ENCODE measurements around the gene SARDH. TPM values are rescaled to one million over a fixed set of nuclear protein-coding genes. Genes with fewer than 3 reads are reported as not detected.

SARDH gene
- total RNA-seq, 6 experiments from 2014 or later: 67.3 to 183 (median 101) TPM

- WGBS (ENCODE audit: insufficient coverage, low coverage, low lambda C conversion rate, missing lambda C conversion rate): 80% methylated on average over 5 of the region's 16 CpGs
- Histone ChIP-seq H3K4me1 (peaks cover 0 to 9% (median 0%) of the 10 kb centered on the region in 4 donors), H3K27me3 (no peaks in the 10 kb centered on the region), H3K27ac (no peak overlapping the region), H3K9me3 (no peaks in the 10 kb centered on the region), H3K36me3 (peaks cover 0 to 38% (median 19%) of the 10 kb centered on the region in 4 donors), H3K4me3 (no peak overlapping the region)
- TF ChIP-seq POLR2A (IDR thresholded peaks at IDR 0.05) (no peak), CTCF (IDR thresholded peaks at IDR 0.05) (no peak)
- intact Hi-C loops (cut with DNase I): no loop called here
- ATAC-seq (no peak), DNase-seq (peak in 2 of 3 donors; percentile 13 to 46)
These were observed 36.6 kb upstream of the SARDH start for GRCh38 chr9:133774799-133775198.

- ATAC-seq (no peak), DNase-seq (peak; percentile 14 to 37 (median 33))
- Histone ChIP-seq H3K9me3 (no peaks in the 10 kb centered on the region), H3K27me3 (no peaks in the 10 kb centered on the region), H3K27ac (no peak overlapping the region), H3K36me3 (peaks cover 0 to 32% (median 16%) of the 10 kb centered on the region in 4 donors), H3K4me3 (no peak overlapping the region), H3K4me1 (peaks cover 0 to 16% (median 0%) of the 10 kb centered on the region in 4 donors)
- 100% methylated on average over 2 of the region's 9 CpGs for WGBS (ENCODE audit: insufficient coverage, low coverage, low lambda C conversion rate, missing lambda C conversion rate)
- intact Hi-C loops (cut with DNase I): no loop called here
- TF ChIP-seq CTCF (IDR thresholded peaks at IDR 0.05): no peak
- TF ChIP-seq POLR2A (IDR thresholded peaks at IDR 0.05): no peak
These were observed 35.9 kb upstream of the SARDH start for GRCh38 chr9:133773889-133774655.

GRCh38 chr9:133772581-133772980, 34.4 kb upstream of the SARDH start:
- Histone ChIP-seq H3K36me3 (peaks cover 0 to 29% (median 14%) of the 10 kb centered on the region in 4 donors), H3K4me3 (no peak overlapping the region), H3K27ac (no peak overlapping the region), H3K9me3 (no peaks in the 10 kb centered on the region), H3K27me3 (no peaks in the 10 kb centered on the region), H3K4me1 (peaks cover 0 to 23% (median 4%) of the 10 kb centered on the region in 4 donors)
- intact Hi-C loops (cut with DNase I): no loop called here
- ATAC-seq (no peak), DNase-seq (peak in 1 of 3 donors; percentile 21)
- WGBS (ENCODE audit: insufficient coverage, low coverage, low lambda C conversion rate, missing lambda C conversion rate): 95% methylated on average over 7 of the region's 7 CpGs
- TF ChIP-seq POLR2A (IDR thresholded peaks at IDR 0.05) (no peak), CTCF (IDR thresholded peaks at IDR 0.05) (no peak)

GRCh38 chr9:133771486-133772482, 33.6 kb upstream of the SARDH start:
- no peak overlapping the region for H3K4me3 ChIP-seq
- DNase-seq (peak; percentile 19 to 52 (median 42)), ATAC-seq (no peak)
- no peak overlapping the region for H3K27ac ChIP-seq
- peaks cover 0 to 29% (median 14%) of the 10 kb centered on the region in 4 donors for H3K36me3 ChIP-seq
- peaks cover 0 to 23% (median 4%) of the 10 kb centered on the region in 4 donors for H3K4me1 ChIP-seq
- intact Hi-C loops (cut with DNase I): no loop called here
- TF ChIP-seq POLR2A (IDR thresholded peaks at IDR 0.05) (no peak), CTCF (IDR thresholded peaks at IDR 0.05) (no peak)
- no peaks in the 10 kb centered on the region for H3K9me3 ChIP-seq
- 87% methylated on average over 9 of the region's 26 CpGs for WGBS (ENCODE audit: insufficient coverage, low coverage, low lambda C conversion rate, missing lambda C conversion rate)
- no peaks in the 10 kb centered on the region for H3K27me3 ChIP-seq

All from right lobe of liver (tissue), 6 donors.